Measurements from ENCODE around the gene APEX1.
A peak's percentile ranks its signal among the peaks of the same experiment; 100 is the strongest.
"Not testable (repeated sequence)": the region's sequence is repeated elsewhere in the genome, so short reads cannot be mapped to it uniquely, and the experiment has no call there.

The APEX1 gene

GRCh38 chr14:20435582-20436362 lies 19.3 kb upstream of the APEX1 start, which contains the start of gene KLHL33:
TSS of gene KLHL33 (minus strand) at chr14:20436166. CDS start at chr14:20435811, 355 bp downstream.
- DNase-seq (ENCODE audit: low spot score): no peak

- DNase-seq (ENCODE audit: low spot score): no peak
Measured at GRCh38 chr14:20436363-20436755, 18.7 kb upstream of the APEX1 start.

GRCh38 chr14:20438664-20439063 lies 16.4 kb upstream of the APEX1 start:
- no peak for DNase-seq (ENCODE audit: low spot score)

- no peak for DNase-seq (ENCODE audit: low spot score)
Measured at GRCh38 chr14:20440465-20440864, 14.6 kb upstream of the APEX1 start.

- DNase-seq (ENCODE audit: low spot score): peak; percentile 38
Measured at GRCh38 chr14:20440882-20441281, 14.1 kb upstream of the APEX1 start.

- no peak for DNase-seq (ENCODE audit: low spot score)
Measured at GRCh38 chr14:20441461-20441860, 13.6 kb upstream of the APEX1 start.

- not testable (repeated sequence) for DNase-seq (ENCODE audit: low spot score)
Measured at GRCh38 chr14:20443650-20444049, 11.4 kb upstream of the APEX1 start.

- no peak for DNase-seq (ENCODE audit: low spot score)
Measured at GRCh38 chr14:20446889-20447288, 8.1 kb upstream of the APEX1 start.

GRCh38 chr14:20452831-20453230 lies 2.2 kb upstream of the APEX1 start:
- not testable (repeated sequence) for DNase-seq (ENCODE audit: low spot score)

- peak; percentile 73 for DNase-seq (ENCODE audit: low spot score)
Measured at GRCh38 chr14:20455355-20456300, 602 bp downstream of the APEX1 start.

- DNase-seq (ENCODE audit: low spot score): no peak
Measured at GRCh38 chr14:20456971-20457370, 1.9 kb downstream of the APEX1 start.

GRCh38 chr14:20458031-20458789 lies 3.2 kb downstream of the APEX1 start:
- DNase-seq (ENCODE audit: low spot score): no peak

- DNase-seq (ENCODE audit: low spot score): peak; percentile 53
Measured at GRCh38 chr14:20460458-20461224, 5.6 kb downstream of the APEX1 start.

GRCh38 chr14:20461225-20462141 lies 6.5 kb downstream of the APEX1 start, which contains the start of gene PIP4P1:
TSS of gene PIP4P1 (minus strand) at chr14:20461434. CDS start at chr14:20461325, 109 bp downstream.
- DNase-seq (ENCODE audit: low spot score): peak; percentile 99

- no peak for DNase-seq (ENCODE audit: low spot score)
Measured at GRCh38 chr14:20468764-20469241, 13.8 kb downstream of the APEX1 start.

- peak; percentile 91 for DNase-seq (ENCODE audit: low spot score)
Measured at GRCh38 chr14:20469242-20469889, 14.3 kb downstream of the APEX1 start, which contains the start of gene PNP. TSS of gene PNP (plus strand) at chr14:20469406. CDS start at chr14:20469525, 119 bp downstream.

- peak; percentile 41 for DNase-seq (ENCODE audit: low spot score)
Measured at GRCh38 chr14:20469890-20470602, 15.0 kb downstream of the APEX1 start.

GRCh38 chr14:20470603-20470901 lies 15.5 kb downstream of the APEX1 start:
- DNase-seq (ENCODE audit: low spot score): no peak

Measured in CD4-positive, alpha-beta T cell treated with Interleukin-6 at 100 ng/mL for 8 hours (primary cell).